Thoracic aorta (tissue), 2 donors: Measurements from ENCODE around the gene TBCE. TPM values are rescaled to one million over a fixed set of nuclear protein-coding genes. Genes with fewer than 3 reads are reported as not detected.

Experiments used
- ATAC-seq: fragments of 150-250 bp; one replicate; pipeline ENCODE4 v1.8.0; 2017; ENCODE audit warnings: low read depth; ENCODE audit not compliant: insufficient number of reproducible peaks, low FRiP score
- DNase-seq: peaks from one replicate; pipeline ENCODE4 v3.0.0-alpha.2; 2020; ENCODE audit warnings: low spot score
- H3K27ac ChIP-seq, 2 donors: fragments of 200-600 bp; sonication (generic); 1 replicate in 1 of 2; 2 replicates in 1 of 2; pipeline ENCODE4 v1.5.1; 2016; ENCODE audit warnings: mild to moderate bottlenecking in 2 of 2, moderate library complexity in 2 of 2
- H3K27me3 ChIP-seq: fragments of 200-600 bp; sonication (generic); replicated peaks from 2 replicates; pipeline ENCODE4 v1.6.0; 2016; ENCODE audit warnings: mild to moderate bottlenecking; ENCODE audit not compliant: insufficient read depth
- H3K36me3 ChIP-seq: fragments of 200-600 bp; sonication (generic); one replicate; pipeline ENCODE4 v1.5.1; 2016
- H3K4me1 ChIP-seq, 2 donors: fragments of 200-600 bp; sonication (generic); 1 replicate in 1 of 2; 2 replicates in 1 of 2; pipeline versions ENCODE4 v1.5.1 to v1.6.0; 2016; ENCODE audit warnings: low read depth in 2 of 2, mild to moderate bottlenecking in 1 of 2; ENCODE audit not compliant: control insufficient read depth in 1 of 2
- H3K4me3 ChIP-seq: fragments of 200-600 bp; sonication (generic); 2 replicates; pipeline ENCODE4 v1.5.1; 2016; ENCODE audit warnings: mild to moderate bottlenecking
- H3K9me3 ChIP-seq: fragments of 200-600 bp; sonication (generic); 2 replicates; pipeline ENCODE4 v1.5.1; 2016
- CTCF ChIP-seq: fragments of 200-600 bp; sonication (generic); IDR thresholded peaks from one replicate; pipeline ENCODE4 v1.5.1; 2019; ENCODE audit warnings: antibody characterized with exemption
- total RNA-seq, 2 donors: library from RNA; depleted of rRNA; stranded (reverse); fragments of >200 nt; gene quantifications; one replicate each; pipeline versions ENCODE4 v1.1.0 to v1.2.3, GENCODE V29; 2016

Gene TBCE
- total RNA-seq, 2 donors from 2014 or later: 16.9 to 30.1 TPM

DNA sequence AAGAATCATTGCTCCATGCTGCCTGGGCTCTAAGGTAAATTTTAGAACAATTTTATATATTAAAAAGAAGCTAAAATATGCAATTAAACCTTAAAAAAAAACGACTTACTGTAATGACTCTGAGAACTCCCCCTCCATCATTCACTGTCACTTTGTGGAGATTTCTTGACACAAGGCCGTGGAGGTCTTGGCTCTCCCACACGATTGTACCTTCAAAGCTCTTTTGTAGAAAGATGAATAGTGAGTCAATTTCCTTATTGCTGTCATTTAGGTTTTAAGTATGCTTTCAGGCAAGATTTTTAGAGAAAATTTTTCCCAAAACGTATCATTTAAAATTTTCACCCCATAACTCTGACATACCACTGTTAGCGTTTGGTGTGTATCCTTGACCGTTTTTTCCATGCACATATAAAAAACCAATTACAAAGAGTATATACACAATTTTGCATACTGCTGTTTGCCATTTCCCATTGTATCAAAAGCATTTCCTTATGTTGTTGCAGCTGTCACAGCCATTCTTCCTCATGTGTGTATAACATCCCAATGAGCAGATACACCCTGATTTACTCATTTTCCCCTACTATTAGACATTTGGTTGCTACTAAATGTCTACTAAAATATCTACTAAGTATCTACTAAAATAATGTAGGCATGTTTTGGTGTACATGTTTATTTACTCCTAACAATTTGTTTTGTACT lies 103.7 kb downstream of the TBCE start:
- no peak overlapping the region for H3K27ac ChIP-seq
- H3K36me3 ChIP-seq: peaks cover 6% of the 10 kb centered on the region
- H3K9me3 ChIP-seq: no peaks in the 10 kb centered on the region
- H3K27me3 ChIP-seq: no peaks in the 10 kb centered on the region
- no peak for ATAC-seq
- no peak for TF ChIP-seq CTCF
- no peak overlapping the region for H3K4me3 ChIP-seq
- no peak for DNase-seq
- no peaks in the 10 kb centered on the region for H3K4me1 ChIP-seq

- H3K27me3 ChIP-seq: no peaks in the 10 kb centered on the region
- H3K4me1 ChIP-seq: no peaks in the 10 kb centered on the region
- H3K9me3 ChIP-seq: no peaks in the 10 kb centered on the region
- no peak overlapping the region for H3K4me3 ChIP-seq
- DNase-seq (no peak), ATAC-seq (no peak)
- H3K27ac ChIP-seq: no peak overlapping the region
- TF ChIP-seq CTCF: no peak
- H3K36me3 ChIP-seq: peaks cover 16% of the 10 kb centered on the region
These were observed 106.6 kb downstream of the TBCE start for GRCh38 chr1:235473806-235474205.

GRCh38 chr1:235483090-235483489 lies 115.9 kb downstream of the TBCE start:
- Histone ChIP-seq H3K36me3 (peaks cover 33% of the 10 kb centered on the region), H3K9me3 (no peaks in the 10 kb centered on the region), H3K4me1 (no peaks in the 10 kb centered on the region), H3K27me3 (no peaks in the 10 kb centered on the region), H3K27ac (no peak overlapping the region), H3K4me3 (no peak overlapping the region)
- ATAC-seq (no peak), DNase-seq (no peak)
- no peak for TF ChIP-seq CTCF

DNA sequence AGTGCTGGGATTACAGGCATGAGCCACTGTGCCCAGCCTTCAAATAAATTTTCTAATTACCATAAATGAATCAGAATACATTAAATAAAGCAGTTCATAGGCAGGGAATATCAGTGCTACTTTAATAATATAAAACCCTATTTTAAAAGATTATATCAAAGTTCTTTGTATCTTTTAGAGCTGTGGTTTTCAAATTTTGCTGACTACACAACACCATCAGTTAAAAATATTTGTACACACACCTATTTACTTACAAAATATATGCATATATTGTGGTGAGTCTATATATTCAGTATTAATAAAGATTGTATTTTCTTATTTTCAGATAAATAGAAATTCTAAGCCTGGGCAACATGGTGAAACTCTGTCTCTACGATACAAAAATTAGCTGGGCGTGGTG lies 118.3 kb downstream of the TBCE start:
- no peak for TF ChIP-seq CTCF
- Histone ChIP-seq H3K4me1 (no peaks in the 10 kb centered on the region), H3K27ac (no peak overlapping the region), H3K27me3 (no peaks in the 10 kb centered on the region), H3K4me3 (no peak overlapping the region), H3K9me3 (no peaks in the 10 kb centered on the region), H3K36me3 (peaks cover 22% of the 10 kb centered on the region)
- DNase-seq (no peak), ATAC-seq (no peak)

DNA sequence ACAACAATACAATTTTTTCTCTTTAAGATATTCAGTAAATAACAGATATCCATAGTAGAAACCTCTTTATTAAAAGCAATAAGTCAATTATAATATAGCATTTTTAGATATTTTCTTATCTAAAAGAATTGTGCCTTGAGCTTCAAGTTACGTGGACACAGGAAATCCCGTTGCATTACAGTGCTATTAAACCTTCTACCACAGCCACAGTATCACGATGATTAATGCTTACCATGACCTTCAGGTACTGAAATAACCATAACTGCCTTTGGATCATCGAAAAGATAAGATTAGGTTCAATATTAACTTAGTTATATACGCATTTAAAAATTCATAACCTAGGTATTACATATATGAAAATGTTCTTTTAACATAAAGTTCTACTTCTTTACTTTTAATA lies 119.1 kb downstream of the TBCE start:
- no peak for TF ChIP-seq CTCF
- Histone ChIP-seq H3K4me1 (no peaks in the 10 kb centered on the region), H3K4me3 (no peak overlapping the region), H3K27ac (no peak overlapping the region), H3K27me3 (no peaks in the 10 kb centered on the region), H3K36me3 (peaks cover 22% of the 10 kb centered on the region), H3K9me3 (no peaks in the 10 kb centered on the region)
- ATAC-seq (no peak), DNase-seq (no peak)
